Measurements from ENCODE around the gene AFAP1L1.

DNA sequence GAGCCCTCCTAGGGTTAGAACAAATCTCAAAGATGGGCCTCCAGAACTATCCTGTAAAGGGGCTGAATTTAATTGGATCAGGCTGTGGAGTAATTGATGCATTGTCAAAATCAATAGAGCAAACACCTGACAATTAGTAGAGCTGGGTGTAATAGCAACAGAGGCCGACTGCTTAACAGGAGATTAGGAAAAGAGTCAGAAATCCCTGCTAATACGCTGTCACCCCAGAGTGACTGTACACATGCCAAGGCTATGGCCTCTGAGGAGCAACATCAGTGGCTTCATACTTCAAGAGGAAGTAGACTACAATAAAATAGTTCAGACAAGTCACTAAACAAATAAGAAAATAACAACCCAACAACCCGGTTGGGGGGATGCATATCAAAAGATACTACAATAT lies 55.0 kb downstream of the AFAP1L1 start:
- TF ChIP-seq, protein P1, sequence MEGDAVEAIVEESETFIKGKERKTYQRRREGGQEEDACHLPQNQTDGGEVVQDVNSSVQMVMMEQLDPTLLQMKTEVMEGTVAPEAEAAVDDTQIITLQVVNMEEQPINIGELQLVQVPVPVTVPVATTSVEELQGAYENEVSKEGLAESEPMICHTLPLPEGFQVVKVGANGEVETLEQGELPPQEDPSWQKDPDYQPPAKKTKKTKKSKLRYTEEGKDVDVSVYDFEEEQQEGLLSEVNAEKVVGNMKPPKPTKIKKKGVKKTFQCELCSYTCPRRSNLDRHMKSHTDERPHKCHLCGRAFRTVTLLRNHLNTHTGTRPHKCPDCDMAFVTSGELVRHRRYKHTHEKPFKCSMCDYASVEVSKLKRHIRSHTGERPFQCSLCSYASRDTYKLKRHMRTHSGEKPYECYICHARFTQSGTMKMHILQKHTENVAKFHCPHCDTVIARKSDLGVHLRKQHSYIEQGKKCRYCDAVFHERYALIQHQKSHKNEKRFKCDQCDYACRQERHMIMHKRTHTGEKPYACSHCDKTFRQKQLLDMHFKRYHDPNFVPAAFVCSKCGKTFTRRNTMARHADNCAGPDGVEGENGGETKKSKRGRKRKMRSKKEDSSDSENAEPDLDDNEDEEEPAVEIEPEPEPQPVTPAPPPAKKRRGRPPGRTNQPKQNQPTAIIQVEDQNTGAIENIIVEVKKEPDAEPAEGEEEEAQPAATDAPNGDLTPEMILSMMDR (IDR thresholded peaks at IDR 0.05), result no peak
- TF ChIP-seq POLR2A (IDR thresholded peaks at IDR 0.05) (no peak), POLR2AphosphoS5 (IDR thresholded peaks at IDR 0.05) (no peak)
